GM12864 (cell line): ENCODE data around the gene MRPL51.

Experiments used
- DNase-seq: peaks from one replicate; pipeline ENCODE4 v3.0.0-alpha.2; 2011; ENCODE audit warnings: low read depth
- H3K4me3 ChIP-seq: 2 replicates; pipeline ENCODE4 v1.5.1; 2011; ENCODE audit warnings: mild to moderate bottlenecking, low read depth, low read length, control low read depth
- CTCF ChIP-seq: IDR thresholded peaks from 2 replicates; pipeline ENCODE4 v1.5.1; 2011; ENCODE audit warnings: low read depth, mild to moderate bottlenecking, moderate library complexity, low read length, control low read depth, inconsistent platforms; ENCODE audit errors: missing control alignments

The MRPL51 gene

DNA sequence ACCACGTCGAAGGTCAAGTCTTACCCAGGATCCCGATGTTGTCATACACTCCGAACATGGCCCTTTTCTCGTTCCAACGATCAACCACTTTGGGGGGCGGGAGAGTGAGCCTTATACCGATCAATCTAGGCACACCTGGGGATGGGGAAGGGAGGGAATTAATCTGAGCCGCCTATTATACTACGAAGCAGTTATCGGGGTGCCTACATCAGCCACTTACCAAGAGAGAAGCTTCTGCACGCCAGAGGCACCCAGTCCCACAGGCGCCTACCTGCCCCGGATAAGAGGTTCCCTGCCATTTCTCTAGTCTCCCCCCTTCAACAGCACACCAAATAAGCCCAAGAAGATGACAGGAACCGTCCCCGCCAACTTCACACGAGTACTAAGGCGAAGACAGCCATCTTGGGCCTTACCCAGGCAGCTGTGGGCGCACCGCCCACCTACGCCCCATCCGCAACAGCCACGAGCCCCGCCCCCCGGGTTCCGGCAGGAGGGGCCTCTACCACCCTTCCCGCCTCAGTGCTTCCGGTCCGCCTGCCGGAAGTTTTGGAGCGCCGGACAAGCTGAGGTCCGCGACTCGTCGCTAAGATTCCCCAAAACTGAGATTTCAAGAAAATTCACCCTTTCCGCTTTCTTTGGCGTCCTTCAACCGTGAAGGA is at the start of gene MRPL51:
MRPL51 (minus strand) TSS at position 425 of the 659 bp plus-strand sequence; CDS start at position 299, 126 bp downstream.
- TF ChIP-seq CTCF, result no peak
- peak within 1 kb of the TSS; percentile 90 for H3K4me3 ChIP-seq
- DNase-seq, result peak; percentile 85

DNA sequence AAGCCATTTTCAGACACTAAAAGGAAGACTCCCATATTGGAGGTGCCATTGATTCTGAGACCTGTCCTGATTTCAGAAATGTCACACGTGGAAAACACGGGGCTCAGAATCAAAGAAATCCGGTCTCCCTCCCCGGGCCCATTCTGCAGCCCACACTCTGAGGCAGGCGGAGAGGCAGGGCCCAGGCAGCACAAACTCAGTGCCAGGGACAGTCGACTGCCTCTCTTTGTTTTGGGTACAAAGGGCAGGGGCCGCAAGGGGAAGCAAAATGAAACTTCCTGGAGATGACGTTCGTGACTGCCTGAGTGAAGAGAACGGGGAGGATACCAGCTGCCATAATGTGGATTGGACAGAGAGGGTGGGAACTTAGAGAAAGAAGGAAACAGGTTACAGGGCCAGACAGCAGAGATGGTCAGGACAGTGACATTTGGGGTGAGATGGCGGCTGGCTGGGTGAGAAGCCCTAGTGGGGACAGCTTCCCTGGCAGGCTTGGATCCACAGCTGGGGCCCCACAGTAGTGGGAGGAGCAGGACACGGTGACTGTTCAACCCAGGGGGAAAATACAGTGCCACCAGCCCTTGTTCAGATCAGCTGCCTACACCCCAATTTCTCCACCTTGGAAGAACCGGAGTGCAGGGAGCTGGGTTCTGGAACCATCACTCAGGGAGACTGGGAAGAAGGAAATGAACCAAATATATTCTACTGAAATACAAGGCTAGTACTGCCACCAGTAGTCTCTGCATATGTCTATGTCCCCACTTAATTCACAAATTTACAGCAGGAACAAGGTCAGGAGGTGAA is 49.3 kb upstream of the MRPL51 start:
- no peak overlapping the region for H3K4me3 ChIP-seq
- no peak for DNase-seq
- no peak for TF ChIP-seq CTCF

- DNase-seq, result no peak
- no peak for TF ChIP-seq CTCF
- H3K4me3 ChIP-seq, result no peak overlapping the region
Observed at GRCh38 chr12:6541371-6542165, 48.5 kb upstream of the MRPL51 start.

DNA sequence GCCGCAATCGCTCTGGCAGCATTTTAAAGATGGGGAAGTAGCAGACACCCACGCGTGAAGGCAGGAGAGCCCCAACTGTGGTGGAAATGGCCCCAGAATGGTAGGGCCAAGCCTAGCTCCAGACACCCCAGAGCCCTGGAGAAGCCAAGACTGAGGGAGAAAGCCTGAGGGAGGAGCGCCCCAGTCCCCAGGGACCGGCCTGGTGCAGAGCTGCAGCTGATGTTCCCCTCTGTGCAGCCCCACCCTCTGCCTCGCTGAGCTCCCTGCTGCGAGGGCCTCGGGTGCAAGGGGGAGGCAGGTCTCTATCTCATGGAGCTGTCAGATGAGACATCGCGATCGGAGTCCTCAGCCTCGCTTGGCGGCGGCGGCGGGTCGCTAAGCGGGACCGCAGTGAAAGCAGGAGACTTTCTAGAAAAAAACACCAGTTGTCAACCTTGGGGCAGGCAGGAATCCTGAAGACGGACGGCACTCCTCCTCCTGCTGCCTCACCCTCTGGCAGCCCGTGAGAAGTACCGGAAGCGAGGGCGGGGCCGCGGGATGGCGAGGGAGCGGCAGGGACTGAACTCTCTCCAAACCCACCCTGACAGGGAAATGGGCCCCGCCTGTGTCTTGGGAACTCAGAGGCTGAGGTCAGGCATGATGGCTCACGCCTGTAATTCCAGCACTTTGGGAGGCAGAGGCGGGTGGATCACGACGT is 47.3 kb upstream of the MRPL51 start:
- no peak overlapping the region for H3K4me3 ChIP-seq

GRCh38 chr12:6539707-6540134 is 46.7 kb upstream of the MRPL51 start:
- TF ChIP-seq CTCF, result no peak
- H3K4me3 ChIP-seq, result no peak overlapping the region
- DNase-seq, result no peak

More for the DNA sequence above, 47.3 kb upstream of the MRPL51 start:
- DNase-seq, result no peak
- peak; percentile 35 for TF ChIP-seq CTCF

DNA sequence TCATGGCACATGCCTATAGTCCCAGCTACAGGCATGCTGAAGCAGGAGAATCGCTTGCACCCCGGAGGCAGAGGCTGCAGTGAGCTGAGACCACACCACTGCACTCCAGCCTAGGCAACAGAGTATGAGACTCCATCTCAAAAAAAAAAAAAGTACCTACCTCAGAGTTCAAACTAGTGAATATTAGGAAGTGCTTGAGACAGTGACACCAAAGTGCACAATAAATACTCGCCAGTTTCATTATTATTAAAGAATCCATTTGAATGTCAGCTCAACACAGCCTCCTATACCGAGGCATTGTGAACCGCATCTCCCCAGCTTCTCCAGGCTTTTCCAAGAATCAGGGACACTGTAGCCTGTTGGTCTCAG is 46.2 kb upstream of the MRPL51 start:
- no peak for DNase-seq
- TF ChIP-seq CTCF, result no peak
- no peak overlapping the region for H3K4me3 ChIP-seq
